CD4-positive, alpha-beta T cell treated with Interleukin-6 at 100 ng/mL for 8 hours (primary cell): ENCODE data around the gene TAMALIN.
A peak's percentile ranks its signal among the peaks of the same experiment; 100 is the strongest.

ENCODE experiments used
- DNase-seq: peaks from one replicate; pipeline ENCODE4 v3.0.0-alpha.2; 2020; ENCODE audit warnings: mixed read lengths, low spot score

Gene TAMALIN

DNA sequence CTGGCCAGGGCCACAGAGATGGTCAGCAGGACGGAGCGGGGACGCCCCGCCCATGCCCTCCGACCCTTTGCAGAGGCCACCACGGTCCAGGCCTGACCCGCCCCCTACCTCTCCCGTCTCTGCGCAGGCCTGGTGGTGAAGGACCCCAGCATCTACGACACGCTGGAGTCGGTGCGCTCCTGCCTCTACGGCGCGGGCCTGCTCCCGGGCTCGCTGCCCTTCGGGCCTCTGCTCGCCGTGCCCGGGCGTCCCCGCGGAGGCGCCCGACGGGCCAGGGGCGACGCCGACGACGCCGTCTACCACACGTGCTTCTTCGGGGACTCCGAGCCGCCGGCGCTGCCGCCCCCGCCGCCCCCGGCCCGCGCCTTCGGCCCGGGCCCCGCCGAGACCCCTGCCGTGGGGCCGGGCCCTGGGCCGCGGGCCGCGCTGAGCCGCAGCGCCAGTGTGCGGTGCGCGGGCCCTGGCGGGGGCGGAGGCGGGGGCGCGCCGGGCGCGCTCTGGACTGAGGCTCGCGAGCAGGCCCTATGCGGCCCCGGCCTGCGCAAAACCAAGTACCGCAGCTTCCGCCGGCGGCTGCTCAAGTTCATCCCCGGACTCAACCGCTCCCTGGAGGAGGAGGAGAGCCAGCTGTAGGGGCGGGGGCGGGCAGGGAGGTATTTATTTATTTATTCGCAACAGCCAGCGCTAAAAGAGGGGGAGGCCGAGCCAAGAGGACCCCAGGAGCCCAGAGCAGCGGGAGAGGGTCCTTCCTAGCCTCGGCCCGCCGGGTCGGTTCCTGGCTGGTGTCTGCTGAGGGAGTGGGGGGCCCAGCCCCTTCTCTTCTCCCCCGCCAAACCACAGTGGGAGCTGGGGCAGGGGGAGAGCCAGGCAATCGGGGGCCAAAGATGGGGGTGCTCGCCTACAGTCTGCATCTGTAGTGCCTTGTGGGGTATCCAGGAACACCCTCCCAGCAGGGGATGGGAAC, 8.1 kb downstream of the TAMALIN start:
- no peak for DNase-seq

DNA sequence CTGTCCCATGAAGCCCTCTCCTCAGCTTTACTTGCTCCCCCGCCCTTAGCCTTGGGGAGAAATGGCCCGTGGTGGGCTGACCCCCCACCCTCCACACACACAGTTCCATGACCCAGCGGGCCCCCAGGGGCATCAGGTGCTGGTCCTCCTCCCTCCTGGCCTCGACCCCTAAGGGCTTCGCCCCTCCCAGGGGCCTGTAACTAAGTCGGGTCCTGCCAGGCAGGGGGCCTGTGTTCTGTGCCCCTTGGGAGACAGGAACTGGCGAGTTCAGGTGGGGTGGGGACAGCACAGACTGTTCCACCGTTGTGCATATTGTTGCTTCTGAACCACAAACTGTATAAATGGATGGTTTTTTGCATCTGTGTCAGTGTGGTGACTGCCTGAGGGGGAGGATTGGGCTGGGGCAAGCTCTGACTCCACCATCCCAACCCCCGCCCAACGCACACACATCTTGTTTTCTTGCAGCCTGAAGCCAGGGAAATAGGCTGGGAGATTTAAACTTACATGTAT, 8.8 kb downstream of the TAMALIN start:
- DNase-seq: no peak

- no peak for DNase-seq
Measured at GRCh38 chr12:52018433-52019112, 11.8 kb downstream of the TAMALIN start.

DNA sequence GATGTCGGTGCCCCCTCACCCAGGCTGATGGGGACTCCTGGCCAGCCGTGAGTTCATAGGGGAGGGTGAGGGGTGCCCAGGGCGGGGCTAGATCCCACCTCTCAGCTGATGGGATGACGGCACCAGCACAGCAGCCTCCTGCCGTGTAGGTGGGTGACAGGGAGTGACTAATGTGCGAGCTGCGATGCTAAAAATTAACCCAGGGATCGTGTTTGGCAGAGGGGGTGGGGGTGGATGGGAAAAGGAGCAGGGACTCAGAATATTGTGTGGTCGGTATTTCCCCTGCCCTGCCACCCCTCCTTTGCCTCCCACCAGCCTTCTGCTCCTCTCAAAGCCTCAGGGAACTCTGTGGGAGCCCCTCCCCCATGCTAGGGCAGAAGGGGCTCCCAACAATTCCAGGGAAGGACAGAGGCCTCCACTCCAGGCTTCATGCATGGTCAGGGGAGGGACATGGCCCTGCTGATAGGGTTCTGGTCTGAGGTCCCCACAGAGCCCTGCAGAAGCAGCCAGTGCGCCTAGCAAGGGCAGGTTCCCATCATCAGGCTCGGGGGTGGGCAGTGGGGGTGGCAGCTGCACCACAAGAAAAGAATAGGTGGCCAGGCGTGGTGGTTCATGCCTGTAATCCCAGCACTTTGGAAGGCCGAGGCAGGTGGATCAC, 12.5 kb downstream of the TAMALIN start:
- DNase-seq: no peak

GRCh38 chr12:52020539-52021336, 14.0 kb downstream of the TAMALIN start:
- DNase-seq: peak; percentile 64

DNA sequence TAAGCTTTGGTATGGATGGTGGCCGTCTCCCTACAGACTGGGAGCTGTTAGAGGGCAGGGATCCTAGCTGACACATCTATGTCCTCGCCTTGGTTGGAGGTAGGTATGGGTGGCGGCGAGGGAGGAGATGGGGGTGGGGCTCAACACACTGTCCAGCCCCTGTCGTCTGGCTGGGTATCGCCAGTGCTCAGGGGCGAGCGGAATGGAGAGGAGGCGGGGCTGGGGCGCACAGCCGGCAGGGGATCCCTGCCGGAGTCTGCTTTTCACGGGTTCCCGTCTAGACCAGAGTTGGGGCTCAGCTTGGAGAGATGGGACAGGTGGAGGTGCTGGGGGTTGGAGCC, 16.1 kb downstream of the TAMALIN start:
- DNase-seq: no peak

GRCh38 chr12:52023182-52023975, 16.6 kb downstream of the TAMALIN start:
- peak; percentile 89 for DNase-seq

DNA sequence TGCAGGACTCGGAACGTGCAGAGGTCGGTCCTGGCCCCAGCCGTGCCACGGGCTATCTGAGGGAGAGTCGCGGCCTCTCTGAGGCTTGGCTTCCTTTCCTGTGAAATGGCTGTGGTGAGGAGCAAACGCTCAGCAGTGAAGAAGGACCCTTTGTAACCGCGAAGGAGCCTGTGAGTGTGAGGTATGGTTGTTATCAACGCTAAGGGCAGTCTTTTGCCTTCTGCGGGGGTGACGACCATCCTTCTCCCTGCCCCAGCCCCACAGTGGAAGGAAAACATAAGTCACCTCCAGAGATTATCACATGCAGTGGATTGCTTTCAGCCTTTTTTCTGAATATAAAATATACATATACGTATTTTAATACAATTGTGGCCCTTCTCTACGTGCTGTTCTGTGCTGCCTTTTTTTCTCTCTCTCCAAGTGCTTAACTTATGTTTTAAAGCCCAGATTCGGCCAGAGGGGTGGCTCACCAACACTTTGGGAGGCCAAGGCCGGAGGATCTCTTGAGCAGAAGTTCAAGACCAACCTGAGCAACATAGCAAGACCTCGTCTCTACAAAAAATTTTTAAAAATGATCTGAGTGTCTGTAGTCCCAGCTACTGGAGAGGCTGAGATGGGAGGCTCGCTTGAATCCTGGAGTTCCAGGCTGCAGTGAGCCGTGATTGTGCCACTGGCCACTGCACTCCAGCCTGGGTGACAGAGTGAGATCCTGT, 17.4 kb downstream of the TAMALIN start:
- no peak for DNase-seq

DNA sequence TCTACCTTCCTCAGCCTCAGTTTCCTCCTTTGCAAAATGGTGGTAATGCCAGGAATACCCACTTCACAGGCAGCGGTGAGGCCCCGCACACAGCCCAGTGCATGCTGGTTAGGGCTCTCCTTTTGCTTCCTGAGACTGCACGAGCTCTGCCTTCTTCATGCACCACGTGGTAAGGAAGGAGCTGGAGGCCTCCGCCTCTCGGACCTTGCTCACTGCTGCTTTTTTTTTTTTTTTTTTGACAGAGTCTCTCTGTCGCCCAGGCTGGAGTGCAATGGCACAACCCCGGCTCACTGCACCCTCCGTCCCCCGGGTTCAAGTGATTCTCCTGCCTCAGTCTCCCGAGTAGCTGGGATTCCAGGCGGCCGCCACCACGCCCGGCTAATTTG, 18.1 kb downstream of the TAMALIN start:
- peak; percentile 71 for DNase-seq

DNA sequence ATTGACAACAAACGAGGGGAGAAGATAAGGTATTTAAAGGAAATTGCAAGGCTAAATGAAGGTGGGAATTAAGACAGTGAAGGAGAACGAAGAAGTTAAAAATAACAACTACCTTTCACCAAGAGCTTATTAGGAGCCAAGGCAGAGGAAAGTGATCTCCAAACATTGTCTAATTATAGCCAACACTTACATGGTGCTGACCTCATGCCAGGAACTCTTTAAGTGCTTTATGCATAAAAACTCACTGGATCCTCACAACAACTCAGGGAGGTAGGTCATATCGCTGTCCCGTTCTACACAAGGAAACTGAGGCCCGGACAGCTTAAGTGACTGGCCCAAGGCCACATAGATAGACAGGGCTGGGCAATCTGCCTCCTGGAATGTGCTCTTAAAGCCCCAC, 19.5 kb downstream of the TAMALIN start:
- no peak for DNase-seq

DNA sequence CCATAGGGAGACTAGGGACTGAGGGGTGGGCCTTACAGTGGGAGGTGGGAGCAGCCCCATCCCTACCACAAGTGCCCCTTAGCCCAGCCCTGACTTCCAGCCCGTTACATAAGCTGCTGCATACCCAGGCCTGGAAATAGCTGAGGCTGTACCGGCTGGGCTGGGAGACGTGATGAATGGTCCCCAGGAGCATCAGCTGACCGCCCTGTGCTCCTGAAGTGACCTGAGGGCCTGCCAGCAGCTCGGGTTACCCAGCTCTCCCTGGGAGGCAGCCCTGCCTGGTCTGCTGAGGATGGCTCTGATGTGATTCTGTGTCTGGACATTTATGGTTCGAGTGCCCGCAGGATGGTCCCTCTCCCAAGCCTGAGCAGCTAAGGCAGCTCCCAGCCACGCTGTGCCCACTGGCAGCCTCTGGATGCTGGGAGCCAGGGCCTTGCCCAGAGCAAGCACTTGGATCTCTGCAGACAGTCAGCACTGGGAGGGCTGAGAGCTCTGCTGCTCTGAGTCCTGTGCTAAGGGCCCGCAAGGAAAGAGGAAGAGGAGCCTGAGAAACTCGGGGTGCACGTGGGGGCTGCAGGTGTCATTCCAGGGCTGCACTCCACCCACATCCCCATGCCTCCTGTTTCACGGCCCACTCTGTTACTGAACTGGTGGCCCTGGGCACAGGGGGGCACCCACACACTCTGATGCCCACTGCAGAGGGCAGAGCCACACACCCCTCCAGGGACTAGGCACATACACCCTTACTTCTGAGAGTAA, 20.5 kb downstream of the TAMALIN start:
- DNase-seq: no peak

DNA sequence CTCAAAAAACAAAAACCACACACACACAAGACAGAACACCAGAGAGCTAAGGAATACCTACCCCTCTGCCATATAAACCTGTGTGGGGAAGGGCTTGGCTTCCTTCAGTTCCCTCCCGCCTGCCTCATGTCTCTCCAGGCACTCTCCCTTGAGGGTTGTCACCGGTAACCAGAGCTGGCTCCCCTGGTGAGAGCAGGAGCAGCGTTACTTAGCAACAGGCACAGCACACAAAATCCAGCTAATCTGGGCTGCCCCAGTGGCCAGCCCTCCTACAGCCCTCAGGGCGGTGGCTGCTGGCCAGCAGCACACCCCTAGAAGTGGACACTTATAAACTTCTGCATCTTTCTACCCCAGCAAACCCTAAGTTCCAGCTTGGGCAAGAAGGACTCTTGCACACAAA, 22.9 kb downstream of the TAMALIN start:
- no peak for DNase-seq

GRCh38 chr12:52032446-52032803, 25.7 kb downstream of the TAMALIN start:
- DNase-seq: no peak

GRCh38 chr12:52032804-52033445, 26.2 kb downstream of the TAMALIN start:
- peak; percentile 87 for DNase-seq

GRCh38 chr12:52033446-52034140, 26.8 kb downstream of the TAMALIN start:
- no peak for DNase-seq

- no peak for DNase-seq
Measured at GRCh38 chr12:52035190-52035589, 28.4 kb downstream of the TAMALIN start.

DNA sequence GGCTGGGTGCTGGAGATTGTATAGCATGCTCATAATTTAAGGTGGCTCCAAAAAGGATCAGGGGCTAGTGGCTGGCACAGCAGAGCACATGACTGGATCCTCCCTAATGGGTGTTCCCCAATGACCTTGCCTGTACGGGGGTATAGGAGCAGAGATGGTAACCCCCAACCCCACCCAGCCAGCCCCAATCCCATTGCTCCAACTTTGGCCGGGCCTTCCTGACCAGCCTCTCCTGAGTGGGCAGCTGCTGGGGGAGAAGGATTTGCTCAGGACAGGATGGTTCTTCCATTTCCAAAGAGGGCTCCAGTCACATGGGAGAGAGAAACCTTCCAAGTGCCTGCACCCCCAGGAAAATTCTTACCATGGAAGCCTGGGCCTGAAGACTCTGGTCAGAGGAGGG, 29.2 kb downstream of the TAMALIN start:
- no peak for DNase-seq

- peak; percentile 76 for DNase-seq
Measured at GRCh38 chr12:52036587-52037171, 29.9 kb downstream of the TAMALIN start.
